Transverse colon (tissue), 3 donors: ENCODE data around the gene CITED2.

Source experiments
- EP300 ChIP-seq: sonication (generic); formaldehyde crosslinking; IDR thresholded peaks from one replicate; pipeline ENCODE4 v1.6.1; 2017; ENCODE audit warnings: antibody characterized with exemption, low read depth
- POLR2A ChIP-seq: fragments of 450-650 bp; IDR thresholded peaks from one replicate; pipeline ENCODE4 v1.6.1; 2016; ENCODE audit warnings: antibody characterized with exemption, mild to moderate bottlenecking, moderate library complexity
- TF ChIP-seq, protein P1 (sequence below), 5 experiments: fragments of 200-600 bp in 3 of 5; fragments of 450-650 bp in 2 of 5; sonication (generic) in 3 of 5; IDR thresholded peaks; 1 replicate in 2 of 5; 2 replicates in 3 of 5; pipeline ENCODE4 v1.5.1; 2016 to 2017; ENCODE audit warnings: antibody characterized with exemption in 5 of 5, inconsistent platforms in 3 of 5, mild to moderate bottlenecking in 2 of 5, moderate library complexity in 1 of 5

GRCh38 chr6:139392794-139393193 lies 18.3 kb upstream of the CITED2 start:
- TF ChIP-seq POLR2A (no peak), EP300 (no peak)
- TF ChIP-seq, protein P1, sequence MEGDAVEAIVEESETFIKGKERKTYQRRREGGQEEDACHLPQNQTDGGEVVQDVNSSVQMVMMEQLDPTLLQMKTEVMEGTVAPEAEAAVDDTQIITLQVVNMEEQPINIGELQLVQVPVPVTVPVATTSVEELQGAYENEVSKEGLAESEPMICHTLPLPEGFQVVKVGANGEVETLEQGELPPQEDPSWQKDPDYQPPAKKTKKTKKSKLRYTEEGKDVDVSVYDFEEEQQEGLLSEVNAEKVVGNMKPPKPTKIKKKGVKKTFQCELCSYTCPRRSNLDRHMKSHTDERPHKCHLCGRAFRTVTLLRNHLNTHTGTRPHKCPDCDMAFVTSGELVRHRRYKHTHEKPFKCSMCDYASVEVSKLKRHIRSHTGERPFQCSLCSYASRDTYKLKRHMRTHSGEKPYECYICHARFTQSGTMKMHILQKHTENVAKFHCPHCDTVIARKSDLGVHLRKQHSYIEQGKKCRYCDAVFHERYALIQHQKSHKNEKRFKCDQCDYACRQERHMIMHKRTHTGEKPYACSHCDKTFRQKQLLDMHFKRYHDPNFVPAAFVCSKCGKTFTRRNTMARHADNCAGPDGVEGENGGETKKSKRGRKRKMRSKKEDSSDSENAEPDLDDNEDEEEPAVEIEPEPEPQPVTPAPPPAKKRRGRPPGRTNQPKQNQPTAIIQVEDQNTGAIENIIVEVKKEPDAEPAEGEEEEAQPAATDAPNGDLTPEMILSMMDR (IDR thresholded peaks at IDR 0.05), result no peak
